Mesodermal cell (in vitro differentiated cells): ENCODE measurements around the gene ARHGEF40.

ENCODE experiments used
- H3K27ac ChIP-seq: 2 replicates; pipeline ENCODE4 v1.7.0; 2013; ENCODE audit warnings: mild to moderate bottlenecking, low read depth, low read length, moderate library complexity; ENCODE audit not compliant: severe bottlenecking
- H3K36me3 ChIP-seq: 2 replicates; pipeline ENCODE4 v1.7.1; 2013; ENCODE audit warnings: mild to moderate bottlenecking, low read length, moderate library complexity; ENCODE audit not compliant: control insufficient read depth, insufficient read depth
- H3K4me1 ChIP-seq: one replicate; pipeline ENCODE4 v1.7.1; 2013; ENCODE audit warnings: mild to moderate bottlenecking, low read length; ENCODE audit not compliant: insufficient read depth, control insufficient read depth, poor library complexity, severe bottlenecking
- H3K4me3 ChIP-seq: 2 replicates; pipeline ENCODE4 v1.7.0; 2013; ENCODE audit warnings: low read length, control low read depth, mild to moderate bottlenecking; ENCODE audit not compliant: insufficient read depth, poor library complexity, severe bottlenecking; ENCODE audit errors: extremely low read depth
- H3K9me3 ChIP-seq: 2 replicates; pipeline ENCODE4 v1.7.1; 2013; ENCODE audit warnings: mild to moderate bottlenecking, low read length, moderate library complexity; ENCODE audit not compliant: control insufficient read depth
- WGBS, 2 experiments: methylation state at CpG; one replicate each; pipeline ENCODE4 v1.1.5; 2013; ENCODE audit warnings: missing lambda C conversion rate in 2 of 2; ENCODE audit not compliant: insufficient coverage in 2 of 2; 5-methylcytosine and 5-hydroxymethylcytosine counted together

ARHGEF40 gene

GRCh38 chr14:21073921-21074320, 3.8 kb downstream of the ARHGEF40 start:
- H3K36me3 ChIP-seq: peaks cover 63% of the 10 kb centered on the region
- no peak overlapping the region for H3K4me3 ChIP-seq
- H3K27ac ChIP-seq: no peak overlapping the region
- H3K4me1 ChIP-seq: peaks cover 9% of the 10 kb centered on the region
- 98% methylated on average over 9 of the region's 9 CpGs for WGBS, 2 experiments
- no peaks in the 10 kb centered on the region for H3K9me3 ChIP-seq

- Histone ChIP-seq H3K4me1 (peaks cover 9% of the 10 kb centered on the region), H3K9me3 (no peaks in the 10 kb centered on the region), H3K36me3 (peaks cover 70% of the 10 kb centered on the region), H3K4me3 (no peak overlapping the region), H3K27ac (no peak overlapping the region)
- 96 to 97% methylated on average over 25 of the region's 26 CpGs for WGBS, 2 experiments
Measured at GRCh38 chr14:21074398-21075272, 4.5 kb downstream of the ARHGEF40 start.

- WGBS, 2 experiments: 96 to 98% methylated on average over 9 of the region's 9 CpGs
- Histone ChIP-seq H3K27ac (no peak overlapping the region), H3K36me3 (peaks cover 83% of the 10 kb centered on the region), H3K4me3 (no peak overlapping the region), H3K4me1 (peaks cover 9% of the 10 kb centered on the region), H3K9me3 (no peaks in the 10 kb centered on the region)
Measured at GRCh38 chr14:21075719-21076437, 5.8 kb downstream of the ARHGEF40 start.

- WGBS, 2 experiments: 88 to 93% methylated on average over 2 of the region's 2 CpGs
Measured at GRCh38 chr14:21077672-21078071, 7.6 kb downstream of the ARHGEF40 start.

DNA sequence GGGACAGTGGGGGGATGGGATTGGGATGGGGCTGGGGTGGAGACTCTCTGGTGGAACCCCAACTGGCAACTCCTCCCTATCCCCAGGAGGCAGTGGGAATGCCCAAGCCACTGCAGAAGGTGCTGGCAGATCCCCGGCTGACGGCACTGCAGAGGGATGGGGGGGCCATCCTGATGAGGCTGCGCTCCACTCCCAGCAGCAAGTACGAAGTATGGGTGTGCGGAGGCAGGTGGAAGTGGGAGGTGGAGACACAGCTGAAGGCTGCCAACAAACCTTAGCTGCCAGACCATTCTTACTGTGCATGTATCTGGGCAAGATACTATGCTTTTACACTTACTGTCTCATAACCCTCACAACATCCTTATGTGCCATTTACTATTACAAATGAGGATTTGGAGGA, 8.2 kb downstream of the ARHGEF40 start:
- 95% methylated on average over 5 of the region's 5 CpGs; no CpG with 5 or more reads in 1 of the 2 experiments for WGBS, 2 experiments
- H3K4me3 ChIP-seq: no peak overlapping the region
- H3K9me3 ChIP-seq: no peaks in the 10 kb centered on the region
- peaks cover 97% of the 10 kb centered on the region for H3K36me3 ChIP-seq
- H3K27ac ChIP-seq: no peak overlapping the region
- no peaks in the 10 kb centered on the region for H3K4me1 ChIP-seq

More at GRCh38 chr14:21077672-21078071, 7.6 kb downstream of the ARHGEF40 start:
- peaks cover 97% of the 10 kb centered on the region for H3K36me3 ChIP-seq
- H3K27ac ChIP-seq: no peak overlapping the region
- peaks cover 3% of the 10 kb centered on the region for H3K4me1 ChIP-seq
- no peak overlapping the region for H3K4me3 ChIP-seq
- H3K9me3 ChIP-seq: no peaks in the 10 kb centered on the region

GRCh38 chr14:21078726-21079125, 8.6 kb downstream of the ARHGEF40 start:
- Histone ChIP-seq H3K4me3 (no peak overlapping the region), H3K4me1 (no peaks in the 10 kb centered on the region), H3K36me3 (peaks cover 98% of the 10 kb centered on the region), H3K27ac (no peak overlapping the region), H3K9me3 (no peaks in the 10 kb centered on the region)
- WGBS, 2 experiments: 94 to 99% methylated on average over 7 to 10 of the region's 10 CpGs

- no peaks in the 10 kb centered on the region for H3K4me1 ChIP-seq
- H3K36me3 ChIP-seq: peaks cover 95% of the 10 kb centered on the region
- H3K9me3 ChIP-seq: no peaks in the 10 kb centered on the region
- 92 to 96% methylated on average over 19 to 27 of the region's 30 CpGs for WGBS, 2 experiments
- no peak overlapping the region for H3K27ac ChIP-seq
- H3K4me3 ChIP-seq: no peak overlapping the region
Measured at GRCh38 chr14:21081521-21082142, 11.5 kb downstream of the ARHGEF40 start.

- H3K27ac ChIP-seq: no peak overlapping the region
- peaks cover 5% of the 10 kb centered on the region for H3K4me1 ChIP-seq
- H3K4me3 ChIP-seq: no peak overlapping the region
- WGBS, 2 experiments: 99% methylated on average over 11 of the region's 11 CpGs
- H3K9me3 ChIP-seq: no peaks in the 10 kb centered on the region
- H3K36me3 ChIP-seq: peaks cover 93% of the 10 kb centered on the region
Measured at GRCh38 chr14:21083565-21084325, 13.6 kb downstream of the ARHGEF40 start.

- H3K9me3 ChIP-seq: no peaks in the 10 kb centered on the region
- 96 to 100% methylated on average over 2 of the region's 2 CpGs for WGBS, 2 experiments
- H3K4me3 ChIP-seq: no peak overlapping the region
- H3K4me1 ChIP-seq: peaks cover 5% of the 10 kb centered on the region
- H3K27ac ChIP-seq: no peak overlapping the region
- peaks cover 93% of the 10 kb centered on the region for H3K36me3 ChIP-seq
Measured at GRCh38 chr14:21084396-21084795, 14.3 kb downstream of the ARHGEF40 start.
